MCF 10A (cell line): ENCODE data around the gene PDS5A. TPM values are rescaled to one million over a fixed set of nuclear protein-coding genes. Genes with fewer than 3 reads are reported as not detected.
"Not testable (repeated sequence)": the region's sequence is repeated elsewhere in the genome, so short reads cannot be mapped to it uniquely, and the experiment has no call there.

Experiments
- BruUV-seq: library from RNA; stranded (reverse); fragments of 400-500 nt; replicated peaks from 2 replicates; lab custom pipeline; 2021; lab: Mats Ljungman, UMichigan
- CTCF ChIA-PET: fragments of 300-600 bp; sonication (Branson Sonifier 250); formaldehyde crosslinking; extraction: SDS; loops from one replicate; lab custom pipeline; 2021; ENCODE audit warnings: antibody characterized with exemption, inconsistent platforms; lab: Yijun Ruan, JAX
- POLR2A ChIA-PET: fragments of 300-600, 350-650 bp; sonication (Branson Sonifier 250); formaldehyde crosslinking; extraction: SDS; loops from one replicate; lab custom pipeline; 2020; ENCODE audit warnings: antibody characterized with exemption, inconsistent platforms; lab: Yijun Ruan, JAX
- DNase-seq: peaks from one replicate; pipeline ENCODE4 v3.0.0-alpha.2; 2018; ENCODE audit not compliant: unreplicated experiment
- H3K27ac Mint-ChIP-seq: one replicate; pipeline ENCODE4 v1.8.0; 2022; ENCODE audit warnings: mild to moderate bottlenecking, low read depth, mixed read lengths; ENCODE audit not compliant: unreplicated experiment
- H3K27me3 Mint-ChIP-seq: one replicate; pipeline ENCODE4 v1.8.0; 2022; ENCODE audit warnings: mixed read lengths; ENCODE audit not compliant: insufficient read depth, unreplicated experiment
- H3K36me3 Mint-ChIP-seq: one replicate; pipeline ENCODE4 v1.8.0; 2022; ENCODE audit warnings: mild to moderate bottlenecking, moderate library complexity, mixed read lengths; ENCODE audit not compliant: insufficient read depth, unreplicated experiment
- H3K4me1 Mint-ChIP-seq: one replicate; pipeline ENCODE4 v1.8.0; 2022; ENCODE audit warnings: mixed read lengths; ENCODE audit not compliant: insufficient read depth, unreplicated experiment
- H3K4me3 Mint-ChIP-seq: one replicate; pipeline ENCODE4 v1.8.0; 2022; ENCODE audit warnings: mild to moderate bottlenecking, moderate library complexity, mixed read lengths; ENCODE audit not compliant: unreplicated experiment
- H3K9me3 Mint-ChIP-seq: one replicate; pipeline ENCODE4 v1.8.0; 2022; ENCODE audit warnings: mixed read lengths; ENCODE audit not compliant: unreplicated experiment
- CTCF ChIP-seq: fragments of 200-600 bp; IDR thresholded peaks from one replicate; pipeline ENCODE4 v1.8.0; 2022; ENCODE audit warnings: antibody characterized with exemption, mild to moderate bottlenecking; ENCODE audit not compliant: unreplicated experiment
- intact Hi-C: fragments of 100-400 bp; cut with micrococcal nuclease; formaldehyde crosslinking; loops from 2 replicates; pipeline ENCODE4 v1.14.1; 2022
- total RNA-seq: library from RNA; stranded (reverse); gene quantifications from 2 replicates; pipeline ENCODE4 v1.2.3, GENCODE V29; 2022

The PDS5A gene
- total RNA-seq, 1 experiment from 2014 or later: 95.2 TPM

- Mint-ChIP-seq H3K36me3 (peaks cover 7% of the 10 kb centered on the region), H3K4me3 (no peak overlapping the region), H3K9me3 (no peaks in the 10 kb centered on the region), H3K27me3 (no peaks in the 10 kb centered on the region), H3K4me1 (no peaks in the 10 kb centered on the region), H3K27ac (no peak overlapping the region)
- DNase-seq: peak; percentile 20
- no peak for TF ChIP-seq CTCF
- CTCF ChIA-PET: interaction anchor here (0.7 kb wide), 1 partner anchor 342 kb away, joined by 4 read pairs; no protein-coding TSS in a partner anchor
- POLR2A ChIA-PET: no interaction called here
- intact Hi-C loops: no loop called here
- no TSS peak for BruUV-seq
These were observed 163.1 kb downstream of the PDS5A start for GRCh38 chr4:39814403-39815185.

GRCh38 chr4:39813761-39814160, 163.9 kb downstream of the PDS5A start:
- BruUV-seq, H3K36me3 Mint-ChIP-seq, POLR2A ChIA-PET, H3K4me1 Mint-ChIP-seq, H3K9me3 Mint-ChIP-seq, H3K27ac Mint-ChIP-seq, DNase-seq, CTCF ChIA-PET, intact Hi-C loops, H3K27me3 Mint-ChIP-seq, H3K4me3 Mint-ChIP-seq: not testable (repeated sequence)

GRCh38 chr4:39813033-39813432, 164.7 kb downstream of the PDS5A start:
- CTCF ChIA-PET, H3K4me3 Mint-ChIP-seq, POLR2A ChIA-PET, BruUV-seq, DNase-seq, H3K4me1 Mint-ChIP-seq, H3K36me3 Mint-ChIP-seq, H3K9me3 Mint-ChIP-seq, H3K27me3 Mint-ChIP-seq, H3K27ac Mint-ChIP-seq, intact Hi-C loops: not testable (repeated sequence)

GRCh38 chr4:39812500-39812899, 165.2 kb downstream of the PDS5A start:
- no TSS peak for BruUV-seq
- Mint-ChIP-seq H3K27me3 (no peaks in the 10 kb centered on the region), H3K4me3 (no peak overlapping the region), H3K36me3 (no peaks in the 10 kb centered on the region), H3K27ac (no peak overlapping the region), H3K4me1 (no peaks in the 10 kb centered on the region), H3K9me3 (no peaks in the 10 kb centered on the region)
- ChIA-PET POLR2A (interaction anchor here (0.8 kb wide), 1 partner anchor 16 kb away, joined by 3 read pairs; no protein-coding TSS in a partner anchor), CTCF (interaction anchor here (0.7 kb wide), 1 partner anchor 16 kb away, joined by 3 read pairs; no protein-coding TSS in a partner anchor)
- intact Hi-C loops: no loop called here
- no peak for DNase-seq
- no peak for TF ChIP-seq CTCF

- no peak for TF ChIP-seq CTCF
- no peaks in the 10 kb centered on the region for H3K9me3 Mint-ChIP-seq
- no TSS peak for BruUV-seq
- H3K36me3 Mint-ChIP-seq: no peaks in the 10 kb centered on the region
- H3K27me3 Mint-ChIP-seq: no peaks in the 10 kb centered on the region
- no peaks in the 10 kb centered on the region for H3K4me1 Mint-ChIP-seq
- CTCF ChIA-PET: no interaction called here
- H3K4me3 Mint-ChIP-seq: no peak overlapping the region
- DNase-seq: no peak
- intact Hi-C loops: no loop called here
- POLR2A ChIA-PET: no interaction called here
- H3K27ac Mint-ChIP-seq: no peak overlapping the region
These were observed 169.4 kb downstream of the PDS5A start for GRCh38 chr4:39808231-39808749.
